ENCODE data around the gene RPS6KL1.

RPS6KL1 gene

GRCh38 chr14:74963178-74963704, 40.2 kb upstream of the RPS6KL1 start:
- TF ChIP-seq ZNF404 (tag by site-specific recombination; IDR thresholded peaks at IDR 0.05) (no peak), ZNF843 (tag by site-specific recombination; IDR thresholded peaks at IDR 0.05) (no peak), ZNF266 (tag by site-specific recombination; IDR thresholded peaks at IDR 0.05; ENCODE audit: low read depth) (no peak), SP3 (tag by site-specific recombination; IDR thresholded peaks at IDR 0.05) (no peak), ZNF776 (tag by site-specific recombination; IDR thresholded peaks at IDR 0.05; ENCODE audit: borderline replicate concordance) (no peak), KLF9 (tag by site-specific recombination; IDR thresholded peaks at IDR 0.05; ENCODE audit: low read depth) (no peak), ZNF132 (tag by site-specific recombination; IDR thresholded peaks at IDR 0.05; ENCODE audit: borderline replicate concordance) (no peak), ZBTB21 (tag by site-specific recombination; IDR thresholded peaks at IDR 0.05) (no peak), ZBTB17 (tag by site-specific recombination; IDR thresholded peaks at IDR 0.05) (no peak), KLF7 (tag by site-specific recombination; IDR thresholded peaks at IDR 0.05; ENCODE audit: borderline replicate concordance) (no peak)
- TF ChIP-seq, protein P1, sequence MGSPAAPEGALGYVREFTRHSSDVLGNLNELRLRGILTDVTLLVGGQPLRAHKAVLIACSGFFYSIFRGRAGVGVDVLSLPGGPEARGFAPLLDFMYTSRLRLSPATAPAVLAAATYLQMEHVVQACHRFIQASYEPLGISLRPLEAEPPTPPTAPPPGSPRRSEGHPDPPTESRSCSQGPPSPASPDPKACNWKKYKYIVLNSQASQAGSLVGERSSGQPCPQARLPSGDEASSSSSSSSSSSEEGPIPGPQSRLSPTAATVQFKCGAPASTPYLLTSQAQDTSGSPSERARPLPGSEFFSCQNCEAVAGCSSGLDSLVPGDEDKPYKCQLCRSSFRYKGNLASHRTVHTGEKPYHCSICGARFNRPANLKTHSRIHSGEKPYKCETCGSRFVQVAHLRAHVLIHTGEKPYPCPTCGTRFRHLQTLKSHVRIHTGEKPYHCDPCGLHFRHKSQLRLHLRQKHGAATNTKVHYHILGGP (tag by site-specific recombination; IDR thresholded peaks at IDR 0.05): no peak
- Histone ChIP-seq H3K4me1 (ENCODE audit: control insufficient read depth, insufficient read depth, low read length) (no peaks in the 10 kb centered on the region), H3K27ac (ENCODE audit: extremely low read depth, low read depth, low read length) (no peak overlapping the region), H3K9me3 (ENCODE audit: control insufficient read depth, insufficient read depth, low read depth, low read length) (no peaks in the 10 kb centered on the region), H3K4me3 (ENCODE audit: low read depth, low read length) (no peak overlapping the region), H3K36me3 (ENCODE audit: control insufficient read depth in 2 of 2, insufficient read depth in 1 of 2, low read length in 2 of 2) (no peaks in the 10 kb centered on the region)
- POLR2A ChIA-PET: no interaction called here
- CTCF ChIA-PET: interaction anchor here (0.6 to 1.4 kb wide), 2 partner anchors 12 to 137 kb away, joined by 3 to 4 read pairs; no protein-coding TSS in a partner anchor

- Histone ChIP-seq H3K36me3 (ENCODE audit: control insufficient read depth in 2 of 2, insufficient read depth in 1 of 2, low read length in 2 of 2) (no peaks in the 10 kb centered on the region), H3K9me3 (ENCODE audit: control insufficient read depth, insufficient read depth, low read depth, low read length) (no peaks in the 10 kb centered on the region), H3K4me3 (ENCODE audit: low read depth, low read length) (no peak overlapping the region), H3K4me1 (ENCODE audit: control insufficient read depth, insufficient read depth, low read length) (no peaks in the 10 kb centered on the region), H3K27ac (ENCODE audit: extremely low read depth, low read depth, low read length) (no peak overlapping the region)
- ChIA-PET CTCF (interaction anchor here (0.9 kb wide), 1 partner anchor 9 kb away, joined by 3 read pairs; no protein-coding TSS in a partner anchor), POLR2A (no interaction called here)
- TF ChIP-seq, protein P1 (tag by site-specific recombination; IDR thresholded peaks at IDR 0.05): no peak
- TF ChIP-seq ZNF544 (tag by site-specific recombination; IDR thresholded peaks at IDR 0.05): no peak
- TF ChIP-seq ZBTB7A (tag by site-specific recombination; IDR thresholded peaks at IDR 0.05; ENCODE audit: low read depth): no peak
- TF ChIP-seq, protein P2, sequence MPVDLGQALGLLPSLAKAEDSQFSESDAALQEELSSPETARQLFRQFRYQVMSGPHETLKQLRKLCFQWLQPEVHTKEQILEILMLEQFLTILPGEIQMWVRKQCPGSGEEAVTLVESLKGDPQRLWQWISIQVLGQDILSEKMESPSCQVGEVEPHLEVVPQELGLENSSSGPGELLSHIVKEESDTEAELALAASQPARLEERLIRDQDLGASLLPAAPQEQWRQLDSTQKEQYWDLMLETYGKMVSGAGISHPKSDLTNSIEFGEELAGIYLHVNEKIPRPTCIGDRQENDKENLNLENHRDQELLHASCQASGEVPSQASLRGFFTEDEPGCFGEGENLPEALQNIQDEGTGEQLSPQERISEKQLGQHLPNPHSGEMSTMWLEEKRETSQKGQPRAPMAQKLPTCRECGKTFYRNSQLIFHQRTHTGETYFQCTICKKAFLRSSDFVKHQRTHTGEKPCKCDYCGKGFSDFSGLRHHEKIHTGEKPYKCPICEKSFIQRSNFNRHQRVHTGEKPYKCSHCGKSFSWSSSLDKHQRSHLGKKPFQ (tag by site-specific recombination; IDR thresholded peaks at IDR 0.05): no peak
- TF ChIP-seq, protein P3, sequence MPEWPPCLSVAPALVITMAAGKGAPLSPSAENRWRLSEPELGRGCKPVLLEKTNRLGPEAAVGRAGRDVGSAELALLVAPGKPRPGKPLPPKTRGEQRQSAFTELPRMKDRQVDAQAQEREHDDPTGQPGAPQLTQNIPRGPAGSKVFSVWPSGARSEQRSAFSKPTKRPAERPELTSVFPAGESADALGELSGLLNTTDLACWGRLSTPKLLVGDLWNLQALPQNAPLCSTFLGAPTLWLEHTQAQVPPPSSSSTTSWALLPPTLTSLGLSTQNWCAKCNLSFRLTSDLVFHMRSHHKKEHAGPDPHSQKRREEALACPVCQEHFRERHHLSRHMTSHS (tag by site-specific recombination; IDR thresholded peaks at IDR 0.05): no peak
- TF ChIP-seq, protein P4, sequence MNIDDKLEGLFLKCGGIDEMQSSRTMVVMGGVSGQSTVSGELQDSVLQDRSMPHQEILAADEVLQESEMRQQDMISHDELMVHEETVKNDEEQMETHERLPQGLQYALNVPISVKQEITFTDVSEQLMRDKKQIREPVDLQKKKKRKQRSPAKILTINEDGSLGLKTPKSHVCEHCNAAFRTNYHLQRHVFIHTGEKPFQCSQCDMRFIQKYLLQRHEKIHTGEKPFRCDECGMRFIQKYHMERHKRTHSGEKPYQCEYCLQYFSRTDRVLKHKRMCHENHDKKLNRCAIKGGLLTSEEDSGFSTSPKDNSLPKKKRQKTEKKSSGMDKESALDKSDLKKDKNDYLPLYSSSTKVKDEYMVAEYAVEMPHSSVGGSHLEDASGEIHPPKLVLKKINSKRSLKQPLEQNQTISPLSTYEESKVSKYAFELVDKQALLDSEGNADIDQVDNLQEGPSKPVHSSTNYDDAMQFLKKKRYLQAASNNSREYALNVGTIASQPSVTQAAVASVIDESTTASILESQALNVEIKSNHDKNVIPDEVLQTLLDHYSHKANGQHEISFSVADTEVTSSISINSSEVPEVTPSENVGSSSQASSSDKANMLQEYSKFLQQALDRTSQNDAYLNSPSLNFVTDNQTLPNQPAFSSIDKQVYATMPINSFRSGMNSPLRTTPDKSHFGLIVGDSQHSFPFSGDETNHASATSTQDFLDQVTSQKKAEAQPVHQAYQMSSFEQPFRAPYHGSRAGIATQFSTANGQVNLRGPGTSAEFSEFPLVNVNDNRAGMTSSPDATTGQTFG (tag by site-specific recombination; IDR thresholded peaks at IDR 0.05; ENCODE audit: borderline replicate concordance): no peak
- no peak for TF ChIP-seq ZNF529 (tag by site-specific recombination; IDR thresholded peaks at IDR 0.05; ENCODE audit: insufficient replicate concordance)
- no peak for TF ChIP-seq PRDM1 (tag by site-specific recombination; IDR thresholded peaks at IDR 0.05)
- no peak for TF ChIP-seq ZNF776 (tag by site-specific recombination; IDR thresholded peaks at IDR 0.05; ENCODE audit: borderline replicate concordance)
- TF ChIP-seq ZNF664 (tag by site-specific recombination; IDR thresholded peaks at IDR 0.05): no peak
- no peak for TF ChIP-seq ZNF37A (tag by site-specific recombination; IDR thresholded peaks at IDR 0.05)
- no peak for TF ChIP-seq ZNF354C (tag by site-specific recombination; IDR thresholded peaks at IDR 0.05; ENCODE audit: borderline replicate concordance, low read depth)
- no peak for TF ChIP-seq ZNF138 (tag by site-specific recombination; IDR thresholded peaks at IDR 0.05; ENCODE audit: borderline replicate concordance)
- no peak for TF ChIP-seq MEIS1 (CRISPR knock-in tag; IDR thresholded peaks at IDR 0.05; ENCODE audit: borderline replicate concordance)
- TF ChIP-seq ZNF560 (tag by site-specific recombination; IDR thresholded peaks at IDR 0.05; ENCODE audit: borderline replicate concordance): no peak
- TF ChIP-seq KLF10 (tag by site-specific recombination; IDR thresholded peaks at IDR 0.05): no peak
- no peak for TF ChIP-seq ZNF223 (tag by site-specific recombination; IDR thresholded peaks at IDR 0.05)
These were observed 39.4 kb upstream of the RPS6KL1 start for GRCh38 chr14:74962493-74962892.
